Anterior cingulate cortex (tissue), 58 donors: Measurements from ENCODE around the gene GLYATL1B.
"Not testable (repeated sequence)": the region's sequence is repeated elsewhere in the genome, so short reads cannot be mapped to it uniquely, and the experiment has no call there.

Source experiments
- DNase-seq, 58 donors: peaks; one replicate each; lab custom pipeline; 2025; lab: John Stamatoyannopoulos, UW

The GLYATL1B gene, protein sequence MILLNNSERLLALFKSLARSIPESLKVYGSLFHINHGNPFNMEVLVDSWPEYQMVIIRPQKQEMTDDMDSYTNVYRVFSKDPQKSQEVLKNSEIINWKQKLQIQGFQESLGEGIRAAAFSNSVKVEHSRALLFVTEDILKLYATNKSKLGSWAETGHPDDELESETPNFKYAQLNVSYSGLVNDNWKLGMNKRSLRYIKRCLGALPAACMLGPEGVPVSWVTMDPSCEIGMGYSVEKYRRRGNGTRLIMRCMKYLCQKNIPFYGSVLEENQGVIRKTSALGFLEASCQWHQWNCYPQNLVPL

DNA sequence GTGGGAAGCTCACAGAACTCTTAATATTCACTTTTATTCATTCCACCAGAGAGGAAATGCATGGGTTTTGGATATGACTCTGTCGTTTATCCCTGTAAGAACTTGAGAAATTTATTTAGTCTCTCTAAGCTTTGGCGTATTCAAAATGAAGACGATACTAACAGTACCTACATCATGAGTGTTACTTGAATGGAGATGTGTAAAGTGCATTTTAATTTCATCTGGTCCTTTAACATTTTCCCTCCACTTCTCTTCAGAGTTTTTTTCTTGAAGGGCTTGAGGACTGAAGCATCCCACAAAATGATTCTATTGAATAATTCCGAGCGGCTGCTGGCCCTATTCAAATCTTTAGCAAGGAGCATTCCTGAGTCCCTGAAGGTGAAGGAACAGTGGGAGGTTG lies at the start of gene GLYATL1B:
Gene GLYATL1B, plus strand, starts transcription at position 301 of the 400 bp plus-strand sequence. Its CDS starts 0 bp downstream, at position 301.
- not testable (repeated sequence) for DNase-seq

DNA sequence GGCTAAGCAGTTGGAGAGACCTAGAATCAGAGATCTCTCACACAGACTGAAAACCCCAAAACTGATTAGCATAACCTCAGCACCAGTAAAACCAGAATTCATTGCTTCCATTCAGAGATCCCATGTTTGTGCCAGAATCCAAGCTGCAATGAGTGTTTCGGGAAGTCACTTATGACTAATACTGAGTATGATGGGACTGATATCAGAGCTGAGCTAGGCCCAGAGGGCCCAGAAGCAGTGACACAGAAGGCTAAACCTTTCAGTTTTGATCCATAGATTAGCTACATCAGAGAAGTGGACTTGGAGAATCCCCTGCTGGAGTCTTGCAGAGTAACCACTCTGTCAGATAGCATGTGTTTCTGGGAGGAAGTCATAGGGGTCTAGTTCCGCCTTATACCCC lies 49.6 kb upstream of the GLYATL1B start:
- DNase-seq = not testable (repeated sequence)

DNA sequence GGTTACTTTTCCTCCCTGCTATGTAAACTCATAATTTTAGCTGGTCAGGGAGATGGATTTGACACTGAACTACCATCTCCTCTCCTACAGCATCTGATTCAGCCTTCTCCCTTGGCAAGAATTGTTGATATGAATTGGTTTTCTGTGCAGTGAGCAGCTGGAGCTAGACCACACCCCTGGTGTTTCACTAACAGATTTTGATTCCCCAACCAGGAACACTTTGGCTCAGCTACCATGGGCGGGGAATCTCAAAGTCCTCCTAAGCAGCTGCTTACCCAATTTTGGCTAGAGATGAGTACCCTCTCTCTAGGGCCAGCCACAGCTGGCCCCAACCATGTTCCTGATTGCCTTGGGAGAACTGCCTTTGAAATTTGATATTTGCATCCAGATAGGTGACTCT lies 48.7 kb upstream of the GLYATL1B start:
- not testable (repeated sequence) for DNase-seq

DNA sequence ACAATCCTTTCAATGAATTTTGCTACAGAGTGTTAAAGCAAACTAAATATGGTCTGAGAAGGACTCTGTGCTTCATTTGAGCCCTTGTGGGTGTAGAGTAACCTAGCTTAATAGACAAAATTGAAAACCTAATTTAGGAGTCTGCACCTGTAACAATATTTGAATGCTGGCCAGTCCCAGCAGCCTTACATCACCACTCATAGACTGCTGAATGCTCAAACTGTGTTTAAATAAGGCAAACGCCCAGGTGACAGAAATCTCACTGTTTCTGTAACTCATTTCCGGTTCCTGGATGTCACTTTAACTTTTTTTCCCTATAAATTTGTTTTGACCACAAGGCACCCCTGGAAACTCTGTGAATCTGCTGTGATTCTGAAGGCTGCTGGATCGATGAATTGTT lies 45.5 kb upstream of the GLYATL1B start:
- DNase-seq = no peak

DNA sequence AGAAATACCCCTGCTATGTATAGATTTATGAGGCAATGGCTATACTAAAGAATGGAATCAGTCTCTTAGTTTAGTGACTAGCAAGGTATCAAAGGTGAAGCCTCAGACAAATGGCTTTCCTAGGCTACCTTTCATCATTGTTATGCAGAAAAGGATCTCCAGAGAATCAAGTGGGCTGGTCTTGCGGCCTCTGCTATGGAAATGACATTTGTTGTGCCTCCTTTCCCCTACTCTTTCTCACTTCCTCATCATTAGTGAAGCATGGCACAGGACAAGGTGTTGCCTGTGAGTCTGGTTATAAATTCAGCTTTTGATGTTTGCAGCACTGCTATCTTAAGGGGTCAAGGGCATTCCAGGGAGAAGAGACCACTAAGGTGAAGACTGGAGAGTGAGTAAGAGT lies 34.7 kb upstream of the GLYATL1B start:
- DNase-seq = not testable (repeated sequence)

DNA sequence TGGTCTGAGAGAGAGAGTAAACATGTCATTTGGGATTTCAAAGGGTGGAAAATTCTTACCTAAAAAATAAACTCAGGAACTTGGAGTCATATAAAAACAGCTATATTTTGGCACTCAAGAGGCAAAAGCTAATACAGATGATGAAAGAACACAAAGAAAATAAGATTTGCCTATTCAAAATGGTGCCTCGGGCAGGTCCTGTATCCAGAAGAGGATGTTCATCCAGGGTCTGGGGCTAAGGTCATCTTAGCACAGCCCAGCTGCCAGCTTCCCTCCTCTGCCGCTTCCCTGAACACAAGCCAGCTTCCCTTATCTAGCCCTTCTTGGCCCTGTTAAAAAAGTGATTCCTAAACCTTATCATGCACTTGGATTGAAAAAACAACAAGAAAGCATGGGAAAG lies 33.8 kb upstream of the GLYATL1B start:
- not testable (repeated sequence) for DNase-seq

DNA sequence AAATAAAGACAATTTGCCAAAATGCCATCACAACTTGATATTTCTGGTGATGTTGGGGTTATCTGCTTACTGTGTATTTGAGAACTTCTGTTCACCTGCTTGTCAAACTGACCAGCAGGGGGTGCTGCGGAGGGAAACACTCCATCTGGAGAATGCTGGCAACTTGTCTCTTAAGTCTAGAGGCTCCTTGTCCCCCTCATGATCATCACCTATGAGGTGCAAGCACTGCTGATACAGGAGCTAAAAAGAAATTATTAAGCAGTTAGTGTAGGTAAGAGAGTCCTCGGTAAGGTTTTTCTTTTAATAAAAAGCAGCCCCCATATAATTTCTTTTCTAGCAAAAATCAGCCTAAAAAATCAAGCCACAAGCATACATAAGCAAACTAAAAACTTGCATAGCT lies 32.7 kb upstream of the GLYATL1B start:
- DNase-seq = peak in 37 of 58 donors; percentile 1 to 77 (median 27)

DNA sequence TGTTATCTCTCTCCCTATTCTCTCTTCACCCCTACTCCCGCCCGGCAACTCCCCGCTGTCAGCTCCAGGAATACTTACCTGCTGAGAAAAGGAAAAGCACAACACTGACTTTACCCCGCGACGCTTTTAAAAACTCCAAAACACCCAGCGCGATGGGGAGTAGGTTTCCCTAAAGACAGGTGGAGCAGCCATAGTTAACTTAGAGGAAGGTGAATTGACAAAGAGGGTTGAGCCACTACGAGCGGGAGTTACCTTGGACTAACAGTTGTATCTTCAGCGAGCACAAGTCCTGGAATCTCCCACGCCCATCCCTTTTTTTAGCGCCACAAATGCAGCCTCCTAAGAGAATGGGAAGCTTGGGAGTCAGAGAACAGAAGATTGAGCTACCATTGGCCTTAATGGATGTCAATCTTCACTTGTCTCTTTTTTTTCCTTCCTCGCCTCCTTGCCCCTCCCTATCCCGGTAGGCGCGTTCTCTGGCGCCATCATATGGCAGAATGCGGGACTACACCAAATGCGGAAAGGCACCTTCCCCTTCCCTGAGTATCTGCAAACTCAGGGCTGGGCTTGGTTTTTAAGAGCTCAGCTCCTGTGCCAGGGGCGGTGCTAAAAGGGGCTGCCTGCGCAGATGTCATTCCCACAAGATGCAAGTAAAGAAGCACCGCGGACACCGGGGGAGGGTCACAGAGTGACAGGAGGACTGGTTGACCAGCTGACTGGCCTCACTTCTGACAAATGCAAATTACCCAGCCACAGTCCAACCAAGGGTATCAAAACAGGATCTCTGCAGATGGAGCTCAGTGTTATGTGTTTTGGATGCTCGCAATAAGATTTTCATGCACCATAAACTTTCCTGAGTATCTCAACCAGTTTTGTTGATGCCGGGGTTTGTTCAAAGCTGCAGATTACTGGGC lies 27.7 kb upstream of the GLYATL1B start:
- DNase-seq = peak in 53 of 58 donors; percentile 2 to 80 (median 48)

DNA sequence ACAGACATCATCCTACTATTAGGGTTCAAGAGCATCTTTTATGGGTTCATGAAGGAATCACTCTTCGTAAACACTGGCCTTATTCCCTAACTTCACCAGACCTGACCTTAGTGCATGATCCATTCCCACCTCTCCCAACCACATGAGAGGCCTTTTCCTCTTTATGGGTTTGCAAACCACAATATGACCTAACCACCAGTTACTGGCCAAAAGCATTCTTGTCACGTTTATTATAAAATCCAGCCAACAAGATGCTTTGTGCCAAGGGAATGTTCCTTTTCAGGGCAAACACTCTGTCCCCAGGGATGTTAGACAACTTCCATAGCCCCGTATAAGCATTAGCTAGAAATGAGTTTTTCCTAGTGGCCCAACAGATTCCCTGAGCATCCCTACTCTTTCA lies 26.0 kb upstream of the GLYATL1B start:
- DNase-seq = not testable (repeated sequence)

DNA sequence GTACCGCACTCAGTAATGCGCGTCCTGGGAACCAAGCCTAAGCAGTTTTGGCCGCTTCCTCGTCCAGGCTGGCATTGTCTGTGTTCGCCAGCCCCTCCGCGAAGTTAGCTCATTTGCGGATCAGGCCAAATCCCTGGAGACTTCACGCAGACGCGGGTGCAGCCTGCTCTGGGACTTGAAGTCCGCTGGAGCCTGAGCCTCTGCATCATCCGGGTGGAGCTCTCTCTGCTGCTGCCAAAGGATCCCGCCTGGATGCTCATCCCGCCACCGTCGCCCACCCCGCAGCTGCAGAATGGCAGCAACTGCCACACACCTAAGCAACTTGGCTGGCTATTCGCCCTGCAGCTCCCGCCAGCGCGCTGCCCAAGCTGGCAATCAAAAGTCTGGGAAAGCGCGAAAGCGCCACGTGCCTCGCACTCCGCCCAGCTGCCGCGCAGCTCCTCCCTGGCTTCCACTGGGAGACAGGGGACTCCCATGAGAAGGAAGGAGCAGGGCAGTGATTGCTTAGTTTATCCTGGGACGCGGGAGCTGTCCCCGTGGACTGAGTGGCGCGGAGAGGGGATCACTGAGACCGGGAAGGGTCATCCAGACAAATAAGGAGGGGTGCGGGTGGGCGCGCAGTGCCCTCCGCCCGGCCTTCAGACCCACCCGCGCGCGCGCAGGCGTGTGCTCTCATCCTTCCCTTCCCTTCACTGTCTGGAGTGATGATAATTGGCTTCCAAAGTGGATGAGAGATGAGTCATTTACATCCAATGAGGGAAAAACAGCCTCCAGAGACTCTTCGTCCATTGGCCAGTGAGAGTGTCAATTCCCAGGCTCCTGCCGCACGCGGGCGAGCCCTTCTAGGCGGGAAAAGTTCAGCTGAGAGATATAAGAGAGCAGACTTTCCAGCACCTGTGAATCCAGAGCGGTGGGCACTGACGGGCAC lies 23.2 kb upstream of the GLYATL1B start:
- DNase-seq = peak in 7 of 58 donors; percentile 0 to 21 (median 4)

DNA sequence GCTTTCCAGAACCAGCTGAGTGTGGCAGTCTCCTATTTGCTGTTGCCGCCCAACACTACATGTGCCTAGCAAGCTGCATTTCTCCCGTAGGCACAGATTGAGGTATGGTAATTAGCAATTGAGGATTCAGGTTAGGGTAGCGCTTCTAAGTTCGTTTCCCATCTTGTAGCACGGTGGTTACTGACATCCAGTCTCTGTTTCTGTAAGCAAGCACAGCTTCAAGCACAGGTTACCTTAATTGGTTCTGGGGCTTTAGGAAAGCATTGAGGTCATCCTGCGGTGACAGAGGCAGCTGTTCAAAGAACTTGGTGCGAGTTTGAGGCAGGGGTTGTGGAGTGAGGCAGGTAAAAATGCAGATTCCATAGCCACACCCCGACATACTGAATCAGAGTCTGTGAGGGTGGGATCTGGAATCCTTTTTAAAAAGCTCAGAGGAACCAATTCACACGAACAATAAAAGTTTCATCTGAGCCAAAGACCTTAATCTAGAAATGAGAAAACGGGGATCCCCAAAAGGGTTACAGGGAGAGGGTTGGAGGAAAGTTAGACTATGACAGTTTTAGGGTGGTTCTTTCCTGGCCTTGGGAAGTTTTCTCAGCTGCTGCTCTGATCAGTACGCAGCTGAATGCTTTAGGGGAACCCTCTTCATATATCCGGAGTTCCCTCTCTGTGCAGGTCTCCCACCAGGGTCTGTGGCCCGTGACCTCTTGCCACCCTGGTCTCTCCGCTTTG lies 21.9 kb upstream of the GLYATL1B start:
- DNase-seq = not testable (repeated sequence)

DNA sequence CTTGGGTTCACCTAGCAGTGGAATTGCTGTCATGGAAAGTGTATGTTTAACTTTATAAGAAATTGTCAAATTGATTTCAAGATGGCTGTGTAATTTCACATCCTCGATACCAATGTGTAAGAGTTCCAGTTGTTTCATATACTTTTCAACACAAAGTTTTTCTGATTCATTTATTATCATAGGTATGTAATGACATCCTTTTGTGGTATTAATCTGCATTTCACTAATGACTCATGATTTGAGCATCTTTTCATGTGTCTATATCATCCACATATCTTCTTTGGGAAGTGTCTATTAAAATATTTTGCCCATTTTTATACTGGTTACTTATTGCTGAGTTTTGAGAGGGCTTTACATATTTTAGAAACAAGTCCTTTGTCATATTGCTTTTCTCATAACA lies 17.0 kb upstream of the GLYATL1B start:
- DNase-seq = no peak

DNA sequence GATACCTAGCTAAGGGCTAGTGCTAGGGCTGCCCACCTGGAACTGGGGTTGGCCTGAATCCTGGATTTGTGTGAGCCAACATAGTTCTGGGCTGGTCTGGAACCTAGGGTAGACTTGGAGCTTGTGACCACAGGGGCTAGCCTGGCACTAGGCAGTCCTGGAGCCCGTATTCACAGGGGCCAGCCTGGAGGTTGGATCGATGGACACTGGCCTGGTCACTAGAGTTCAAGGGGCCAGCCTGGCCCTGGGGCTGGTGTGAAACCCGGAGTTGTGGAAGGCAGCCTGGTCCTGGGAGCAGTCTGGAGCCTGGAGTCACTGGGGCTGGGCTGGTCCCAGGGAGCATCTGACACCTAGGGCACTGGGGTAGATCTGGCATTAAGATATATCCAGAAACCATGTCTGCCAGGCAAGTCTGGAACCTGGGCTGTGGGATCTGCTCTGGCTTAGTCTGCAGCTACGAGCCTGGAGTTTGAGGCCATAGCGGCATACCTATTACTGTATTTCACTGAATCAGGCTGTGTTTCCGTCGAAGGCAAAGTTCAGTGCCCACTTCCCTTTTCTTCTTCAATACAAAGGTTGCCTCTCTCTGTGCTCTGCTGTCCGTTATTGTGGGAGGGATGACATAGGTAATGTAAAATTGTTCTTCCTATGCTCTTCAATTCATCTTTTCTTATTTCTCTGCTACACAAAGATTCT lies 9.1 kb upstream of the GLYATL1B start:
- no peak for DNase-seq

DNA sequence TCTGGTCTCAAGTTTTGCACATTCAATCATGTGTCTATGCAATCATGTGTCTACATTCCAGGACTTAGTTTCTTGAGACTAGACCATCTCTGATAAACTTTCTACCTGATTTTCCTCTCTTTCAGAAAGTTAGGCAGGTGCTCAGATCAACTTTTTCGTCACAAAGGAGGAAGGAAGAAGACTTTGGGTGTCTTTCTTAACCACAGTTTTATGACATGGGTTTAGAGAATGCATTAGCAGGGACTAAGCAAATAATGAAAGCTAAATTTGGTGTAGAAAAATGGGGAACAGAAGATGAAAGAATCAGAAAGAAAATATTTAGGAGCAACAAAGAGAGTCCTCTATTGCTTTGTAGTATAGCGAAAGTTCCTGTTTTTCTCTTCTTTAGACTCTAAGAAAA lies 7.7 kb upstream of the GLYATL1B start:
- no peak for DNase-seq

DNA sequence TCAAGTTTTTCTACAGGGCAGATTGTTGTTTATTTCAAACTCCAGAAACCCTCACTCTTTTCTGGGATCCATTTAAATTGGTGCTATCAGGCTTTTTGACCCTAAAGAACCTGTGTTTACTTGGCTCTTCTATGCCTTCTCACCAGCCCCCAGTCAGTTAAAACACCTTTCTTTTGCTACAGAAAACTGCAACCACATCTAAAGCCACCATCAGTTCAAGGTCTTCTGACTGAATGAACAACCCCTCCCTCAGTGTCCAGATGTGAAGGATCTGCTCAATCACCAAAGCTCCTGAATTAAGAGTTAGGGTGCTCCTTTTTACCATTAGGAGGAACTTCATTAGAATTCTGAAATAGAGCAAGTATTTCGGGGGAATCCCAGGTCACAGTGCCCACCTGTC lies 7.0 kb upstream of the GLYATL1B start:
- DNase-seq = no peak

DNA sequence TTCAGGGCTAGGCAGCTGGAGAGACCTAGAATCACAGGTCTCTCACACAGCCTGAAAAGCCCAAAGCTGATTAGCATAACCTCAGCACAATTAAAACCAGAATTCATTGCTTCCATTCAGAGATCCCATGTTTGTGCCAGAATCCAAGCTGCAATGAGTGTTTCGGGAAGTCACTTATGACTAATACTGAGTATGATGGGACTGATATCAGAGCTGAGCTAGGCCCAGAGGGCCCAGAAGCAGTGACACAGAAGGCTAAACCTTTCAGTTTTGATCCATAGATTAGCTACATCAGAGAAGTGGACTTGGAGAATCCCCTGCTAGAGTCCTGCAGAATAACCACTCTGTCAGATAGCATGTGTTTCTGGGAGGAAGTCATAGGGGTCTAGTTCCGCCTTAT lies 5.7 kb upstream of the GLYATL1B start:
- not testable (repeated sequence) for DNase-seq

DNA sequence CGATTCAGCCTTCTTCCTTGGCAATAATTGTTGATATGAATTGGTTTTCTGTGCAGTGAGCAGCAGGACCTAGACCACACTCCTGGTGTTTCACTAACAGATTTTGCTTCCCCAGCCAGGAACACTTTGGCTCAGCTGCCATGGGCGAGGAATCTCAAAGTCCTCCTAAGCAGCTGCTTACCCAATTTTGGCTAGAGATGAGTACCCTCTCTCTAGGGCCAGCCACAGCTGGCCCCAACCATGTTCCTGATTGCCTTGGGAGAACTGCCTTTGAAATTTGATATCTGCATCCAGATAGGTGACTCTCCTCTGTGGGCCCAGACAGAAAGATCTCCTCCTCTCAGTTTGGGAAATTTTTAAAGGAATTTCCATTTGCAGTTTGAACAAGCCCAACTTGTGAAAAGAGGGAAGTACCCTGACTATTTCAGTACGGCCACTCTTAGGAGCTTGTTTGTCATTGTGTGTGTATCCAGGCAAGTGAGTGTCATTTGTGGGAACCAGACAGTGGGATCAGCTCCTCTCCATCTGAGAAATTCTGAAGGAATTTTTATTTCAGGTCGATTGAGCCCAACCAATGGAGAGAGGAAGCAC lies 4.6 kb upstream of the GLYATL1B start:
- not testable (repeated sequence) for DNase-seq

DNA sequence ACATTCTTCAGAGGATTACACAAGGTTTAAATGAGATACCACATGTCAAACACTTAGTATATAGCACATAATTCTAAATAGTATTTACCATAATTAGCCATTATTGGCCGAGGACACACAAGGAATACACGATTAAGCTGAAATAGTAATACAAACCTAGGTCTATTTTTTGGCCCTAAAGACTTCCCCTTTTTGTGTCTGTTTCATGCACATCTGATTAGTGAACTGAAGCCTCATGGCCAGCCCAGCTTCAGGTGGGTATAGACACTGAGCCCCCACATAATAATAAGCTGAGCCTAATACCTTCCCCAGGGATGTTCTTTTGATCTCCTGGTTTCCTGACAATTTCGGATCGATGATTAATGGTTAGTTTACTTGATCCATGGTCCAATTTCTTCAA lies 2.1 kb downstream of the GLYATL1B start:
- no peak for DNase-seq

DNA sequence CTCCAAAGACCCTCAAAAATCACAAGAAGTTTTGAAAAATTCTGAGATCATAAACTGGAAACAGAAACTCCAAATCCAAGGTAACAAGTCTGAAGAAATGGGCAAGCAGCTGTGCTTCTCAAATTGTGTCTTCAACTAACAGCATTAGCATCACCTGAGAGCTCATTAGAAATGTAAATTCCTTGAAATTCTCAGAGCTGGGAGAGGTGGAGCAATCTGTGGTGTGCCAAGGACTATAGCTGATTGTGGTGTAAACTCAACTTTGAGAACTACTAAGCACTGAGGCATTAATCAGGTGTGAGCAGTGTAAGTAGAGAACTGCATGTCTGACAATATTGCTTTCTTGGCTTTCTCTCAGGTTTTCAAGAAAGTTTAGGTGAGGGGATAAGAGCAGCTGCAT lies 7.5 kb downstream of the GLYATL1B start:
- DNase-seq = not testable (repeated sequence)
